CD4-positive, alpha-beta T cell treated with Interferon alpha-2 for 1 hour (primary cell): ENCODE measurements around the gene ADO.

Experiments
- DNase-seq, 2 donors: peaks; one replicate each; pipeline ENCODE4 v3.0.0-alpha.2; 2020 to 2022

Gene ADO

GRCh38 chr10:62818426-62819011, 14.0 kb downstream of the ADO start:
- peak; percentile 46 to 48 for DNase-seq

GRCh38 chr10:62819141-62819920, 14.8 kb downstream of the ADO start:
- no peak for DNase-seq

GRCh38 chr10:62820586-62820985, 16.1 kb downstream of the ADO start:
- DNase-seq: no peak

GRCh38 chr10:62826273-62826672, 21.8 kb downstream of the ADO start:
- no peak for DNase-seq

GRCh38 chr10:62829622-62830021, 25.1 kb downstream of the ADO start:
- DNase-seq: no peak

GRCh38 chr10:62830679-62831078, 26.2 kb downstream of the ADO start:
- no peak for DNase-seq

GRCh38 chr10:62831346-62831745, 26.8 kb downstream of the ADO start:
- no peak for DNase-seq

GRCh38 chr10:62839590-62839989, 35.1 kb downstream of the ADO start:
- DNase-seq: no peak

GRCh38 chr10:62842983-62843382, 38.5 kb downstream of the ADO start:
- DNase-seq: no peak

- DNase-seq: no peak
Observed at GRCh38 chr10:62843600-62843999, 39.1 kb downstream of the ADO start.

GRCh38 chr10:62844280-62845011, 39.9 kb downstream of the ADO start:
- no peak for DNase-seq

- DNase-seq: no peak
Observed at GRCh38 chr10:62847433-62847832, 42.9 kb downstream of the ADO start.

GRCh38 chr10:62850646-62851045, 46.1 kb downstream of the ADO start:
- no peak for DNase-seq

GRCh38 chr10:62851442-62851841, 46.9 kb downstream of the ADO start:
- DNase-seq: peak in 1 of 2 donors; percentile 12

- peak; percentile 5 to 14 for DNase-seq
Observed at GRCh38 chr10:62852961-62853702, 48.6 kb downstream of the ADO start.

GRCh38 chr10:62853710-62854109, 49.2 kb downstream of the ADO start:
- DNase-seq: peak; percentile 4 to 7

- peak in 1 of 2 donors; percentile 21 for DNase-seq
Observed at GRCh38 chr10:62856021-62856420, 51.5 kb downstream of the ADO start.
